ENCODE results near the gene FGFR4.

DNA sequence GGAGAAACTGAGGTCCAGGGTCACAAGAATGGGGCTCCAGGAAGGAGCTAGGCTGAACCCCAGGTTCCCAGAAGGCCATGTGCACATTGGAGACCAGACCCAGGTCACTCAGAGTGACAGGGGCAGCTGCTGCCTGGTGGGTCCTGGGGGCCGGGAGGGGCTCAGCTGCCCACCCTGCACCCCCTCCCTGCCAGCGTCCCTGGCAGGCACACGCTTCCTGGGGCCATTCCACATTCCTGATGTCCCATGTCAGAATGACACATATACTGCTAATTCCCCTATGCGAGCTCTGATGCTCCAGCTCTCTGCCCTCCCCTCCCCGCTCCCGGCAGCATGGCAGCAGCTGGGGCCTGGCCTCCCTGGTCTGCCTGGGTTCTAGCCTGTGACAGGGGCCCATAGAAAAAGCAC, 14.0 kb downstream of the FGFR4 start:
- TF ChIP-seq ZNF274 (IDR thresholded peaks at IDR 0.05; ENCODE audit: low read depth, low read length) (no peak), SUZ12 (IDR thresholded peaks at IDR 0.05; ENCODE audit: extremely low read depth, insufficient read depth, insufficient read length) (no peak), YY1 (IDR thresholded peaks at IDR 0.05; ENCODE audit: insufficient read depth, insufficient read length) (no peak)

All from NT2/D1 (cell line).